Endodermal cell (in vitro differentiated cells): ENCODE measurements around the gene NANOS1. TPM values are rescaled to one million over a fixed set of nuclear protein-coding genes. Genes with fewer than 3 reads are reported as not detected.

Experiments used
- DNase-seq: peaks from one replicate; pipeline ENCODE4 v3.0.0-alpha.2; 2017
- H3K27ac ChIP-seq: 2 replicates; pipeline ENCODE4 v1.5.1; 2013; ENCODE audit warnings: mild to moderate bottlenecking, low read depth, low read length, moderate library complexity
- H3K27me3 ChIP-seq: 2 replicates; pipeline ENCODE4 v1.6.1; 2013; ENCODE audit warnings: mild to moderate bottlenecking, low read length, moderate library complexity; ENCODE audit not compliant: insufficient read depth, control insufficient read depth, poor library complexity, severe bottlenecking
- H3K36me3 ChIP-seq: 2 replicates; pipeline ENCODE4 v1.7.0; 2013; ENCODE audit warnings: mild to moderate bottlenecking, low read length, moderate library complexity; ENCODE audit not compliant: control insufficient read depth, insufficient read depth
- H3K4me1 ChIP-seq: one replicate; pipeline ENCODE4 v1.7.0; 2013; ENCODE audit warnings: low read length; ENCODE audit not compliant: control insufficient read depth, insufficient read depth
- H3K4me3 ChIP-seq: 2 replicates; pipeline ENCODE4 v1.5.1; 2013; ENCODE audit warnings: mild to moderate bottlenecking, low read length, moderate library complexity
- H3K9ac ChIP-seq: 2 replicates; pipeline ENCODE4 v1.6.1; 2013; ENCODE audit warnings: mild to moderate bottlenecking, low read length, moderate library complexity; ENCODE audit not compliant: poor library complexity, severe bottlenecking; ENCODE audit errors: extremely low read depth
- H3K9me3 ChIP-seq: 2 replicates; pipeline ENCODE4 v1.6.1; 2013; ENCODE audit warnings: mild to moderate bottlenecking, low read length, moderate library complexity; ENCODE audit not compliant: control insufficient read depth
- H3K27ac Mint-ChIP-seq: 2 replicates; pipeline ENCODE4 v1.8.0; 2020; ENCODE audit warnings: mixed read lengths
- H3K27me3 Mint-ChIP-seq: 2 replicates; pipeline ENCODE4 v1.8.0; 2021; ENCODE audit warnings: mild to moderate bottlenecking, mixed read lengths; ENCODE audit not compliant: insufficient read depth
- H3K36me3 Mint-ChIP-seq: 2 replicates; pipeline ENCODE4 v1.8.0; 2020; ENCODE audit warnings: low read depth, mixed read lengths
- H3K4me1 Mint-ChIP-seq: 2 replicates; pipeline ENCODE4 v1.8.0; 2020; ENCODE audit warnings: mixed read lengths
- H3K4me3 Mint-ChIP-seq: 2 replicates; pipeline ENCODE4 v1.8.0; 2020; ENCODE audit warnings: mild to moderate bottlenecking, moderate library complexity, mixed read lengths
- H3K9me3 Mint-ChIP-seq: 2 replicates; pipeline ENCODE4 v1.8.0; 2020; ENCODE audit warnings: mild to moderate bottlenecking, mixed read lengths
- WGBS, 2 experiments: methylation state at CpG; one replicate each; pipeline versions ENCODE4 v1.1.5 to v1.1.7; 2013; ENCODE audit warnings: missing lambda C conversion rate in 2 of 2, mixed read lengths in 1 of 2; ENCODE audit not compliant: insufficient coverage in 1 of 2, insufficient read length in 1 of 2; 5-methylcytosine and 5-hydroxymethylcytosine counted together
- long read RNA-seq, 4 experiments: library from polyadenylated mRNA in 2 of 4; library from RNA in 1 of 4; library from capped mRNA in 1 of 4; stranded (forward) in 3 of 4; unstranded in 1 of 4; transcript quantifications; one replicate each; pipeline ENCODE4 v2.0.0, GENCODE V29; 2020 to 2021; ENCODE audit warnings: inconsistent platforms in 1 of 4
- polyA plus RNA-seq, 2 experiments: library from polyadenylated mRNA; stranded (reverse); fragments of 50-300 nt; gene quantifications; one replicate each; pipeline ENCODE4 v1.2.3, GENCODE V29; 2013
- total RNA-seq, 2 donors: library from RNA; stranded (reverse); fragmentation: NEBNext Ultra II Directional in 1 of 2; extraction: Animal tissue kit (Norgen Biotek cat#: 25700) in 1 of 2; gene quantifications; 2 replicates in 1 of 2; 3 replicates in 1 of 2; pipeline ENCODE4 v1.2.1, GENCODE V29; 2021
- TF ChIP-seq, protein P1 (sequence below): fragments of 200-600 bp; sonication (generic); conservative IDR thresholded peaks from 2 replicates; pipeline ENCODE4 v1.5.0; 2021; ENCODE audit warnings: antibody characterized with exemption, mild to moderate bottlenecking

NANOS1 gene
- total RNA-seq, result 1 to 10 TPM in 1 of 2 donors, under 1 TPM in 1; 0.71 to 1.7 TPM
- 3.6 TPM for polyA plus RNA-seq (2013, experiment 1 of 2)
- 3.5 TPM for polyA plus RNA-seq (2013, experiment 2 of 2)
- long read RNA-seq, experiment 1, result 0 reads
- long read RNA-seq, experiment 2, full-length matches to known transcripts, result 4 of 4 reads
- long read RNA-seq, experiment 2, partial matches to known transcripts, result 0 of 4 reads
- long read RNA-seq, experiment 2, other reads (novel, unspliced or antisense), result 0 of 4 reads
- long read RNA-seq, experiment 3, result 0 reads
- long read RNA-seq, experiment 4, result 0 reads

DNA sequence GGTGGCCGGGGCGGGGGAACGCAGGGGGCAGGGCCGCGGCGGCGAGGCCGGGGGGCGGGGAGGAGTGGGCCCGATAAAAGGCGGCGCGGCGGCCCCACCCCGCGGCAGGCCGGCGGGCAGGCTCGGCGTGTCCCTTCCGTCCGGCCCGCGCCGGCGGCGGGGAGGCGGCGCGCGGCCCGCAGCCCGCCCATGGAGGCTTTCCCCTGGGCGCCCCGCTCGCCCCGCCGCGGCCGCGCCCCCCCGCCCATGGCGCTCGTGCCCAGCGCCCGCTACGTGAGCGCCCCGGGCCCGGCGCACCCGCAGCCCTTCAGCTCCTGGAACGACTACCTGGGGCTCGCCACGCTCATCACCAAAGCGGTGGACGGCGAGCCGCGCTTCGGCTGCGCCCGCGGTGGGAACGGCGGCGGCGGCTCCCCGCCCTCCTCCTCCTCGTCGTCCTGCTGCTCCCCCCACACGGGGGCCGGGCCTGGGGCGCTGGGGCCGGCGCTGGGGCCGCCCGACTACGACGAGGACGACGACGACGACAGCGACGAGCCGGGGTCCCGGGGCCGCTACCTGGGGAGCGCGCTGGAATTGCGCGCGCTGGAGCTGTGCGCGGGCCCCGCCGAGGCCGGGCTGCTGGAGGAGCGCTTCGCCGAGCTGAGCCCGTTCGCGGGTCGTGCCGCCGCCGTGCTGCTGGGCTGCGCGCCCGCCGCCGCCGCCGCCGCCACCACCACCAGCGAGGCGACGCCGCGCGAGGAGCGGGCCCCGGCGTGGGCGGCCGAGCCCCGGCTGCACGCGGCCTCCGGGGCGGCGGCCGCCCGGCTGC is at the start of gene NANOS1:
TSS of gene NANOS1 (plus strand) at position 102 of the 808 bp plus-strand sequence. CDS start at position 190, 88 bp downstream.
- H3K4me3 ChIP-seq, result peak within 1 kb of the TSS; percentile 82
- no peaks in the 10 kb centered on the region for H3K9me3 ChIP-seq
- TF ChIP-seq, protein P1, sequence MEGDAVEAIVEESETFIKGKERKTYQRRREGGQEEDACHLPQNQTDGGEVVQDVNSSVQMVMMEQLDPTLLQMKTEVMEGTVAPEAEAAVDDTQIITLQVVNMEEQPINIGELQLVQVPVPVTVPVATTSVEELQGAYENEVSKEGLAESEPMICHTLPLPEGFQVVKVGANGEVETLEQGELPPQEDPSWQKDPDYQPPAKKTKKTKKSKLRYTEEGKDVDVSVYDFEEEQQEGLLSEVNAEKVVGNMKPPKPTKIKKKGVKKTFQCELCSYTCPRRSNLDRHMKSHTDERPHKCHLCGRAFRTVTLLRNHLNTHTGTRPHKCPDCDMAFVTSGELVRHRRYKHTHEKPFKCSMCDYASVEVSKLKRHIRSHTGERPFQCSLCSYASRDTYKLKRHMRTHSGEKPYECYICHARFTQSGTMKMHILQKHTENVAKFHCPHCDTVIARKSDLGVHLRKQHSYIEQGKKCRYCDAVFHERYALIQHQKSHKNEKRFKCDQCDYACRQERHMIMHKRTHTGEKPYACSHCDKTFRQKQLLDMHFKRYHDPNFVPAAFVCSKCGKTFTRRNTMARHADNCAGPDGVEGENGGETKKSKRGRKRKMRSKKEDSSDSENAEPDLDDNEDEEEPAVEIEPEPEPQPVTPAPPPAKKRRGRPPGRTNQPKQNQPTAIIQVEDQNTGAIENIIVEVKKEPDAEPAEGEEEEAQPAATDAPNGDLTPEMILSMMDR, result no peak
- DNase-seq, result peak; percentile 84
- H3K4me1 ChIP-seq, result no peaks in the 10 kb centered on the region
- WGBS, 2 experiments, result 0% methylated on average over 27 to 136 of the region's 136 CpGs
- peaks cover 16% of the 10 kb centered on the region for H3K36me3 Mint-ChIP-seq
- no peaks in the 10 kb centered on the region for H3K9me3 Mint-ChIP-seq
- peaks cover 5% of the 10 kb centered on the region for H3K27me3 ChIP-seq
- H3K36me3 ChIP-seq, result peaks cover 34% of the 10 kb centered on the region
- peak within 1 kb of the TSS; percentile 50 for H3K4me3 Mint-ChIP-seq
- H3K27ac Mint-ChIP-seq, result no peak within 1 kb of the TSS
- peak within 1 kb of the TSS; percentile 16 for H3K9ac ChIP-seq
- peaks cover 15% of the 10 kb centered on the region for H3K27me3 Mint-ChIP-seq
- no peak within 1 kb of the TSS for H3K27ac ChIP-seq
- peaks cover 5% of the 10 kb centered on the region for H3K4me1 Mint-ChIP-seq

- H3K27me3 ChIP-seq, result no peaks in the 10 kb centered on the region
- H3K9me3 Mint-ChIP-seq, result peaks cover 14% of the 10 kb centered on the region
- TF ChIP-seq, protein P1, result no peak
- H3K27ac ChIP-seq, result no peak overlapping the region
- H3K27me3 Mint-ChIP-seq, result no peaks in the 10 kb centered on the region
- H3K36me3 Mint-ChIP-seq, result no peaks in the 10 kb centered on the region
- H3K36me3 ChIP-seq, result no peaks in the 10 kb centered on the region
- DNase-seq, result peak; percentile 38
- H3K9ac ChIP-seq, result no peak overlapping the region
- no peak overlapping the region for H3K4me3 ChIP-seq
- H3K27ac Mint-ChIP-seq, result no peak overlapping the region
- H3K4me1 ChIP-seq, result no peaks in the 10 kb centered on the region
- peaks cover 6% of the 10 kb centered on the region for H3K9me3 ChIP-seq
- 91 to 96% methylated on average over 12 to 17 of the region's 17 CpGs for WGBS, 2 experiments
- peaks cover 4% of the 10 kb centered on the region for H3K4me1 Mint-ChIP-seq
- no peak overlapping the region for H3K4me3 Mint-ChIP-seq
These were observed 49.2 kb upstream of the NANOS1 start for GRCh38 chr10:118980135-118980865.

GRCh38 chr10:118980870-118981269 is 48.6 kb upstream of the NANOS1 start:
- Histone ChIP-seq H3K4me3 (no peak overlapping the region), H3K27ac (no peak overlapping the region), H3K9ac (no peak overlapping the region), H3K36me3 (no peaks in the 10 kb centered on the region), H3K9me3 (peaks cover 11% of the 10 kb centered on the region), H3K27me3 (no peaks in the 10 kb centered on the region), H3K4me1 (no peaks in the 10 kb centered on the region)
- no peak overlapping the region for H3K4me3 Mint-ChIP-seq
- peaks cover 4% of the 10 kb centered on the region for H3K4me1 Mint-ChIP-seq
- no peak overlapping the region for H3K27ac Mint-ChIP-seq
- H3K27me3 Mint-ChIP-seq, result no peaks in the 10 kb centered on the region
- 89 to 96% methylated on average over 4 to 6 of the region's 6 CpGs for WGBS, 2 experiments
- no peaks in the 10 kb centered on the region for H3K36me3 Mint-ChIP-seq
- TF ChIP-seq, protein P1, result no peak
- peaks cover 20% of the 10 kb centered on the region for H3K9me3 Mint-ChIP-seq
- peak; percentile 26 for DNase-seq
